Measurements from ENCODE around the gene MBNL3.

MBNL3 gene

DNA sequence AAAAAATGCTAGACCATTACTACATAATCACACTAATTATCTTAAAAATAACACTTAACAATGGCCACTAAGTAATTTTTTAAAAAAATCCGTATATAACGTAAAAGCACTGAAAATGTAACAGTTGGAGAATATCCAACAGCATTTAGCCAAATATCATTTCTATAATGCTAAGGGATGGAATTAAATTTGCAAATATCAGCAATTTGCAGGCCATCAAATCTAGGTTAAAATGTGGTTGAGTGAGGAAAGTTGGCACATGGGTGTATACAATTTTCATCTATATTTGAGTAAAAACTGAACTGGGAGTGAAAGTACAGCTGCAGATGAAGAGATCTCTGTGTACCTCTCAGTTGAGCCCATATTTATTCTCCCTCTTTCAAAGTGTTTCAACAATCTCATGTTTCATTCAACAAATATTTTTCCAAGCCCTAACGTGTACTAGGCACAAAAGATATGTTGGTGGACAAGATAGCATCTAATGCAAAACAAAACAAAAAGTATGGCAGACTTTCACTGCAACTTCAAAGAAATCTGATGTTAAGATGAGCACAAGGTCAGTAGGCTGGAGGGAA is 63.0 kb downstream of the MBNL3 start:
- no peak for DNase-seq
- Mint-ChIP-seq H3K4me3 (no peak overlapping the region), H3K9me3 (no peaks in the 10 kb centered on the region), H3K27me3 (no peaks in the 10 kb centered on the region), H3K27ac (no peak overlapping the region), H3K36me3 (no peaks in the 10 kb centered on the region), H3K4me1 (peaks cover 4% of the 10 kb centered on the region)
- CTCF ChIA-PET, result no interaction called here

DNA sequence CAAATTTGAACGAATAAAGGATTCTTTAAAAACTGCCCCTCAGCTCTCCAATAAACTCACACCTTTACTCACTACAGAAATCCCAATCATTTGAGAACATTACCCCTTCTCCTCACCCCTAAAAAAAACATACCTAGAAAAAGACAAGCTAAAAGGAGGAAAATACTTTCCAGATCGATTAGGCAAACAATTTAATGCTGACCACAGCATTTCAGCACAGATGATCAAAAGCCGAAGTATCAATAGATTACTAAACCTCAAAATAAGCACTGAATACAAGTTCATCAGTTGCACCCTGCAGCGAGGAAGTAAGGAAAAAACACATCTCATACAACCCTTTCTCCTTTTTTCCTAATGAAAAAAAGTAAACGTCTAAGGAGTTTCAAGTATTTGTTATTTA is 65.5 kb downstream of the MBNL3 start:
- Mint-ChIP-seq H3K4me1 (peaks cover 4% of the 10 kb centered on the region), H3K27me3 (no peaks in the 10 kb centered on the region), H3K27ac (no peak overlapping the region), H3K4me3 (no peak overlapping the region), H3K9me3 (no peaks in the 10 kb centered on the region), H3K36me3 (peaks cover 3% of the 10 kb centered on the region)
- CTCF ChIA-PET, result no interaction called here
- no peak for DNase-seq

DNA sequence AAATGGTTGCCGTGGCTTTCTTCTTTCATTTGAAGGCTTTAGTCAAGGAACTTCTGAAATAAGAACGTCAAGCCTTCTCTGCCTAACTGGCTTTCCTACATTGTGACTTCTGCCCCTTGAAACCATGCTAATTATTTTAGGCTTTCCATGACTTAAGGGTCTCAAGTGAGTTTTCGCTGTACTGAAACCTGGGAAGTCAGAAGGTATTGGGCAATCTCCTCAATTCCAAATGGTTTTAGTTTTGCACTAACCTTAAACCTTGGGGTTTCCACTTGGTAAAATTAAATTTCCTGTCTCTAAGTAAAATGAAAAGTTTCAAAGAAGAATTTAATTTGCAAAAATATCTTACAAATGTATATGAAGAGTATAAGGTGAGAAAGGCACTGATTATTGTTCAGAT is 73.8 kb downstream of the MBNL3 start:
- no peaks in the 10 kb centered on the region for H3K9me3 Mint-ChIP-seq
- H3K4me3 Mint-ChIP-seq, result no peak overlapping the region
- H3K36me3 Mint-ChIP-seq, result peaks cover 1% of the 10 kb centered on the region
- no peak overlapping the region for H3K27ac Mint-ChIP-seq
- no peak for DNase-seq
- H3K4me1 Mint-ChIP-seq, result no peaks in the 10 kb centered on the region
- CTCF ChIA-PET, result no interaction called here
- no peaks in the 10 kb centered on the region for H3K27me3 Mint-ChIP-seq

DNA sequence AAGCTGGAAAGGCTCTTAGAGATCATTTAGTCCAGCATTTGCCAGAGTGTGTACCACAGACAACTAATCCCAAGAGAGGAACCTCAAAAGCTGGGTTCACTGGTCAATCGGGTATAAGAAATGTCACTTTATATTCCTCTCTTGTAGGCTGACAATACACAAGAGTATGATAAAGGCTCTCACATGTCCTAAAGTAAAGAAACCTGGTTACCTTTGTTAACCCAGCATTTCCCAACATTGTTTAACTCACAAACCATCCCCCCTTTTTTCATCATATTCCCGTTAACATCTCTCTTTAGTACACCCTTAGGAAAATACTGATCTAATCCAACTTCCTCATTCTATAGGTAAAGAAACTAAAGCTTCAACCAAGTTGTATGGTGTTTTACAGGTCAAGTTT is 74.4 kb downstream of the MBNL3 start:
- Mint-ChIP-seq H3K4me3 (no peak overlapping the region), H3K36me3 (no peaks in the 10 kb centered on the region), H3K27me3 (no peaks in the 10 kb centered on the region), H3K9me3 (no peaks in the 10 kb centered on the region), H3K4me1 (no peaks in the 10 kb centered on the region), H3K27ac (no peak overlapping the region)
- CTCF ChIA-PET, result no interaction called here
- DNase-seq, result no peak

DNA sequence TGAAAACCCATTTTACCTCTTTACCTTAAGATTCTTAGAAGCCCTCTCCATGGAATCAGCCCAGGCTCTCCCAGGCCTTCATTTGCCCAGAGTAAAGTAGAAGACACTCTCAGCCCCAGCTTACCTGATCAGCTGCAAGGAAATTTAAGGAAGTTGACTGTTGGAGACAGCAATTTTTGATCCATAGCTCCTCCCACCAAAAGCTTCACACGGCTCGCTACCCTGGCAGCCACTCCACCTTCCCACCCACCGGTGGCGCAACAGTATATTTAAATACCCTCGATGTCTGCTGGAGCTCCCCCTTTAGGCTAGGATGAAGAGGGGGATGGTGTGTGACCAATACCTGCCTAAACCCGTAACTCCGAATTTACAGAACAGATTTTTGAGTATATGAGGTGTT is 75.4 kb downstream of the MBNL3 start:
- no peak overlapping the region for H3K4me3 Mint-ChIP-seq
- CTCF ChIA-PET, result no interaction called here
- no peaks in the 10 kb centered on the region for H3K4me1 Mint-ChIP-seq
- no peaks in the 10 kb centered on the region for H3K36me3 Mint-ChIP-seq
- DNase-seq, result no peak
- H3K27ac Mint-ChIP-seq, result no peak overlapping the region
- no peaks in the 10 kb centered on the region for H3K9me3 Mint-ChIP-seq
- H3K27me3 Mint-ChIP-seq, result no peaks in the 10 kb centered on the region

DNA sequence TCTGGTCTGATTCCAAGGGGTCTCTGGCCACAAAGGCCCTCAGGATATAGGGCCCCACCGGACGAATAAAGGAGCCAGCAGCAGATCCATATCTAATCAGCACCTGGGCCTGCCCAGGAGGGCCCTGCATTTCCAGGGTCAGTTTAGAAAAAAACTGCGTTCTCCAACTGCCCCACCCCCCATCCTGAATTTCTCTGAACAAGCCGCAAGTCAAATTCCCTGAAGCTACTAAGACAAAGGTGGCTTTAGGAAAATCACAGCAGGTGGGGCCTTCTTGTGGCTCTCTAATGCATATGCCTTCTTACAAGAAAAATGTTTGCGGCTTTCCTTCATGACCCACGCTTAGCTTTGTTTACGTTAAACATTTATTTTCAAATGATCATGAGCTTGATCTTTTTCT is 76.6 kb downstream of the MBNL3 start:
- H3K27ac Mint-ChIP-seq, result no peak overlapping the region
- H3K27me3 Mint-ChIP-seq, result no peaks in the 10 kb centered on the region
- no peaks in the 10 kb centered on the region for H3K9me3 Mint-ChIP-seq
- no peaks in the 10 kb centered on the region for H3K4me1 Mint-ChIP-seq
- no peak for DNase-seq
- H3K4me3 Mint-ChIP-seq, result no peak overlapping the region
- no peaks in the 10 kb centered on the region for H3K36me3 Mint-ChIP-seq
- CTCF ChIA-PET, result no interaction called here

DNA sequence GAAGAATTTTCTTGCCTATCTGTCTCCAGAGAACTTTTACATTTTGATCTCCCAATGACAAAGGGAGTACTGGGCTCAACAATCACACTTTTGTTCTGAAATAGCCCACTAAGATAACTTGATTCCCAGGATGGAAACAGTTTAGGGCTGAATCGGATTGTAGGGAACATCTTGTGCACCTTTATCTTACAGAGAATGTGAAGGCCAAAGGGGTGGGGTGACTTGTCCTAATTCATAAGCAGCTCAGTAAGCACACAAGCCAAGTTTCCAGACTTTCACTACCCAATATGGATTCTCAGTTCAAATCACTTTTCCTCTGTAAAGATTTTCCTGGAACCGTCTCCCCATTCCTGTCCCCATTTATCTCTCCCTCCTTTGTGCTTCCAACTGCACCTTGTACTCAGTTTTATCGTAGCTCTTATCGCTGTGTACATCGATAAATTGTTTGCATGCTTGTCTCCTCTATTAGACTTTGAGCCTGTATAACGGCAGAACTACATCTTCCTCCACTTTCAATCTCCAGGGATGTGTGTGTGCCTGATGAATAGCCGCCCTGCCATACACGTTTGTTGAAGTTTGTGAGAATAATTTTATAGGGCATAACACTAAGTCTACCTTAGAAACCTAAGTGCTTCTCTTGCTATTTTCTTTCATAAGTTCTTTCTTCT is 77.4 kb downstream of the MBNL3 start:
- CTCF ChIA-PET, result no interaction called here
- Mint-ChIP-seq H3K27me3 (no peaks in the 10 kb centered on the region), H3K4me3 (no peak overlapping the region), H3K36me3 (no peaks in the 10 kb centered on the region), H3K4me1 (no peaks in the 10 kb centered on the region), H3K9me3 (no peaks in the 10 kb centered on the region), H3K27ac (no peak overlapping the region)
- no peak for DNase-seq

DNA sequence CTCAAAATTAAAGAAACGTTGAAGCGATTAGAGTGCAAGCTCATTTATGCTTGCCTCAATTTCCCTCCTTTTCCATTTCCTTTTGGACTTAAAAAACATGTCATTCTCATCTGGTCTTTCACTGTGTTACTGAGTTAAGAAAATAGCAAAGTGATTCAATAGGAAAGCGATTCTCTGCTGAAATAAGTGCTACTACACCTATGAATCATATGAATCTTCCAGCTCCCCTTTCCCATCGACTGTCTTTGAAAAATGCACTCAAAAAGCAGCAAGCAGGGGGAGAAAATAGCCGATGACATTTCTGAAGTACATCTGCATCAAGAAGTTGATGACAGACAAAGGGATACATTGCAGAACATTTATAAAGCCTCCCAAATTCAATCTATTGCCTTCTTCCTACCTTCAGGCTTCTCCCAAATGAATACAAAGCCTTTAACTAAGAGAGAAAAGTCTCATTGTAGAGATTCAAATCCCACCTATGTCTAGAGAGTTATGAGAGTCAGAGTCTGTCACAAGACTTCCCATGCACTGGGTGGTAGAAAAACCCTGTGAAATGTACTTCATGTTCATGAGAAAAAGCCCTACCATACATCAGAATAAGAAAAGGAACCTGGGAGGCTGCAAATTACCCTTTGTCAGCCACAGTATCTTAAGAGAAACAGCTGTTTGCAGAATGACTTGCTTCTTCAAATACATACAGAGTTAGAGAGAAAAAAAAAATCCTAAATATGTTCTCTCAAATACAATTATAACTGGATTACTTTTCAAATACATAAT is 78.9 kb downstream of the MBNL3 start:
- no peaks in the 10 kb centered on the region for H3K4me1 Mint-ChIP-seq
- no peaks in the 10 kb centered on the region for H3K9me3 Mint-ChIP-seq
- H3K36me3 Mint-ChIP-seq, result peaks cover 6% of the 10 kb centered on the region
- H3K27ac Mint-ChIP-seq, result no peak overlapping the region
- H3K4me3 Mint-ChIP-seq, result no peak overlapping the region
- no peaks in the 10 kb centered on the region for H3K27me3 Mint-ChIP-seq
- CTCF ChIA-PET, result no interaction called here
- no peak for DNase-seq

DNA sequence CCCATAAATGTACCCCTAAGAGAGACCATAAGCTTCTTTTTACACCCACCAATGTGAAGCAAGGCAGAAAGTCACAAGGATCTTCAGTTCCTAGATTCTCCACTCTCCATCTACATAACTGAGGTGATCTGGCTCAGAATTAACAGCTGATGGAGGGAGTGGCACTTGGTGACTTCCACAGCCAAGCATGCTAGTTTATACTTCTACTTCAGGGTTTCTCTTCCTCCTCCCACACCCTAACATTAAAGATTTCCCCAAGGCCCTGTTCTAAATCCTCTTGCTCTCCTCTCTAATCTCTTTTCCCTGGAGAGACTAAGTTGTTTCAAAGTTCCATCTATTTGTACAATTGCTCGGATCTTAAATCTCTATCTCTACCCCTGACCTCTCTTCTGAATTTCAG is 81.1 kb downstream of the MBNL3 start:
- Mint-ChIP-seq H3K36me3 (peaks cover 6% of the 10 kb centered on the region), H3K9me3 (no peaks in the 10 kb centered on the region), H3K27ac (no peak overlapping the region), H3K4me3 (no peak overlapping the region), H3K27me3 (no peaks in the 10 kb centered on the region), H3K4me1 (no peaks in the 10 kb centered on the region)
- CTCF ChIA-PET, result no interaction called here
- no peak for DNase-seq

DNA sequence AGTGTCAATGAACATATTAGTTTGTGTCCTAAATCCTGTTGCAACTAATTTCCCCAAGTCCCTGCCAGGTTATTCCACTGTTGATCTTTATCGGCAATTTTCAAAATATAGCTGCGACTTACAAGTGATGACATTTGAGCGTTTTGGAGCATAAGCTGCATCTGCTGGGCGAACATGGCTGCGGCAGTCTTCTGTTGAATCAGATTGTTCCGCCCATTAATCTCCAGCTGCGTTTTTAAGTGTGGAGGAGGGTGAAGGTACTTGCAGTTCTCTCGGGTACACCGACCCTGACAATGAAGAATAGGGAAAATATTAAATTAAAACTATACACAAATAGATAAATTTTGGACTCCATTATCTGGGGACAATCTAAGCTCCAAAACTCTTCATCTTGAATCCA is 82.7 kb downstream of the MBNL3 start:
- no peak for DNase-seq
- no peak overlapping the region for H3K4me3 Mint-ChIP-seq
- CTCF ChIA-PET, result no interaction called here
- no peaks in the 10 kb centered on the region for H3K9me3 Mint-ChIP-seq
- no peak overlapping the region for H3K27ac Mint-ChIP-seq
- no peaks in the 10 kb centered on the region for H3K4me1 Mint-ChIP-seq
- H3K27me3 Mint-ChIP-seq, result no peaks in the 10 kb centered on the region
- peaks cover 6% of the 10 kb centered on the region for H3K36me3 Mint-ChIP-seq

DNA sequence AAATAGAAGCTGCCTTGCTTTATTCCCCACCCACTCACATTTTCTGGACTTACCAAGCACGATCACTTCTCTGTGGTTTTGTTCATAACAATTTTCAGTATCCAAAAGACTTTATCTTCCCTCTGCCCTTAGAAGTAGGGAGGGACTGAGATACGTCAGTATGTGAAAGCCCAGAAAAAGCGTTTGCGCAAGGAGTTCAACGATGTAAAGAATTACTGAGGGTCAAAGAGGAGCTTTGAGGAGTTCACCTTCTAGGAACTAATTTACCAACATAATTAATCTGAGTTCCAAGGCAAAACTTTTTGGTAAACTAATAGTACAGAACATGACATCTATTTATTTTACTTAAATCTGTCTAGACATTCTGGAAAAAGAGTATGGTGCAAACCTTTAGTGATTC is 84.6 kb downstream of the MBNL3 start:
- Mint-ChIP-seq H3K9me3 (no peaks in the 10 kb centered on the region), H3K36me3 (peaks cover 6% of the 10 kb centered on the region), H3K4me1 (no peaks in the 10 kb centered on the region), H3K27ac (no peak overlapping the region), H3K4me3 (no peak overlapping the region), H3K27me3 (no peaks in the 10 kb centered on the region)
- CTCF ChIA-PET, result no interaction called here
- no peak for DNase-seq

DNA sequence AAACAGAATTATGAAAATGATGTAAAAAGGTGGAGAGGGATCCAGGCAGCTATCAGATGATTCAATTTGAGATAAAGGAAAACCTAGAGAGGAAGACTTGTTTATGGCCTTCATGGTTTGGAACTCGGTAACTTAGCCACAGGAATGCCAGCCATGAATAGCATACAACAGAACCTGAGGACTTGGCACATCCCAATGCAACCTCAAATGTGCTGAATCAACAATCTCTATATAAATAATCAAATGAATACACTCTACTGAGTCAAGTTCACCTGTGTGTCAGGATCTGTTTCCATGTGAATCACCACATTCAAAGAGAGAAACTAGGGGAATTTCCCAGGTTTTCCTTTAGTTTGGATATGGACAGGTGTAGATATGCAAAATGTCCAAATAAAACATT is 86.9 kb downstream of the MBNL3 start:
- H3K9me3 Mint-ChIP-seq, result no peaks in the 10 kb centered on the region
- peaks cover 6% of the 10 kb centered on the region for H3K36me3 Mint-ChIP-seq
- DNase-seq, result no peak
- no peaks in the 10 kb centered on the region for H3K4me1 Mint-ChIP-seq
- H3K4me3 Mint-ChIP-seq, result no peak overlapping the region
- no peaks in the 10 kb centered on the region for H3K27me3 Mint-ChIP-seq
- no peak overlapping the region for H3K27ac Mint-ChIP-seq
- CTCF ChIA-PET, result no interaction called here

DNA sequence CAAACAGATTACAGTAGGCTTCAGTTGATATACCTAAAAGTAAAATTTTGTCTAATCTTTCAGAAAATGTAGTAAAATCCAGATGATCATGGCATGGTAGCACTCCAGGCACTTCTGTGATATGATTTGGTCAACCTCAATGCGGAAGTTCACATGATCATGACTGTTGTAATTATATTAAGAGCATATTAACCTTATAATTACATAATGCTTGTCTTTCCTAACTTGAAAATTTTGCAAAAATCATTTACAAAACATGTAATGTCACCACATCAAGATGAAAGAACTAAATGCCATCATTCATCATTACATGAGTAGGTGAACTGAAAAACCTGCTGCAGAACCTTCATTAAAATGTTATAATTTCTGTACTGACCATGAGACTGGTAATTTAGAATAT is 88.1 kb downstream of the MBNL3 start:
- H3K36me3 Mint-ChIP-seq, result peaks cover 3% of the 10 kb centered on the region
- H3K4me3 Mint-ChIP-seq, result no peak overlapping the region
- no peaks in the 10 kb centered on the region for H3K27me3 Mint-ChIP-seq
- H3K4me1 Mint-ChIP-seq, result no peaks in the 10 kb centered on the region
- H3K27ac Mint-ChIP-seq, result no peak overlapping the region
- CTCF ChIA-PET, result no interaction called here
- no peak for DNase-seq
- H3K9me3 Mint-ChIP-seq, result no peaks in the 10 kb centered on the region

DNA sequence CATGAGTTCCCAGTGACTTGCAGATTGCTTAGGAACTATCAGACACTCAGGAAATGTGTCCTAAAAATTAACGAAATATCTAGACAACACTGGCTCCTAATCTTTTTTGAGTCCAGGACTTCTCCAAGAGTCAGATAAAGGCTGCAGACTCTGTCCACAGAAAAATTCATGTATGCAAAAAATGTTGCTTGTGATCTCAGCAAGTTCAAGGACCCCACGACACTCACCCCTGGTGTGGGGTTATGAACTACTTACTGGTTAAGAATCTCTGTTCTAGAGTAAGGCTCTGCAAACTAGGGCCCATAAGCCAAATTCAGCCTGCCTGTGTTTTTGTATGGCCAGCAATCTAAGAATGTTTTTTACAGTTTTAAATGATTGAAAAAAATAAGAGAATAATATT is 93.2 kb downstream of the MBNL3 start:
- no peak overlapping the region for H3K27ac Mint-ChIP-seq
- H3K4me3 Mint-ChIP-seq, result no peak overlapping the region
- H3K36me3 Mint-ChIP-seq, result no peaks in the 10 kb centered on the region
- no peaks in the 10 kb centered on the region for H3K4me1 Mint-ChIP-seq
- CTCF ChIA-PET, result no interaction called here
- DNase-seq, result no peak
- H3K9me3 Mint-ChIP-seq, result no peaks in the 10 kb centered on the region
- no peaks in the 10 kb centered on the region for H3K27me3 Mint-ChIP-seq

DNA sequence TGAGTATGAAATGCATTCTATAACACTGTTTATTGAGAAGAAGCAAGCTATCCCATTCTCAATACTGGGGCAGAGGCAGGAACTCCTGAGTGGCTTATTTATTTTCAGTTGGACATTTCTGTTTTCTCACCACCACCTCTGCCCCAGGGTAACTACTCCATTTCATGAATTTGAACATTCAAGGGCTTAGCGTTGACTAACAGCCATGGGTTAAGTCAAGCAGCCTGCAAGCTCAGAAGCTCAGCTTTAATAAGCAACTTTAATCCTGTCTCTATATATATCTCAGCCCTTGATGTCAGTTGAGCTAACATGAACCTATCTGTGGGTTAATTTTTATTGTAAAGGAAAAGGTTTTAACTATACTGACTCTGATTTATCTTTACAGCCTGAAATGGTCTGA is 93.8 kb downstream of the MBNL3 start:
- Mint-ChIP-seq H3K27me3 (no peaks in the 10 kb centered on the region), H3K9me3 (no peaks in the 10 kb centered on the region), H3K36me3 (no peaks in the 10 kb centered on the region), H3K4me3 (no peak overlapping the region), H3K27ac (no peak overlapping the region), H3K4me1 (no peaks in the 10 kb centered on the region)
- CTCF ChIA-PET, result no interaction called here
- no peak for DNase-seq

Data from activated naive CD4-positive, alpha-beta T cell treated with anti-CD3 and anti-CD28 coated beads, Interleukin-2, amount 10 ng/mL, durations not matched to agents 7 days and 5 days (primary cell).